HG03439 (cell line): ENCODE measurements around the gene NHS.
A peak's percentile ranks its signal among the peaks of the same experiment; 100 is the strongest.
"Not testable (repeated sequence)": the region's sequence is repeated elsewhere in the genome, so short reads cannot be mapped to it uniquely, and the experiment has no call there.

ENCODE experiments used
- ATAC-seq: cut with Tn5 transposase; IDR thresholded peaks from one replicate; pipeline ENCODE4 v1.9.1; 2021; ENCODE audit warnings: mild to moderate bottlenecking, moderate library complexity; ENCODE audit not compliant: unreplicated experiment

Gene NHS

GRCh38 chrX:17544821-17545220 lies 169.8 kb downstream of the NHS start:
- no peak for ATAC-seq

- no peak for ATAC-seq
These were observed 171.4 kb downstream of the NHS start for GRCh38 chrX:17546356-17546755.

DNA sequence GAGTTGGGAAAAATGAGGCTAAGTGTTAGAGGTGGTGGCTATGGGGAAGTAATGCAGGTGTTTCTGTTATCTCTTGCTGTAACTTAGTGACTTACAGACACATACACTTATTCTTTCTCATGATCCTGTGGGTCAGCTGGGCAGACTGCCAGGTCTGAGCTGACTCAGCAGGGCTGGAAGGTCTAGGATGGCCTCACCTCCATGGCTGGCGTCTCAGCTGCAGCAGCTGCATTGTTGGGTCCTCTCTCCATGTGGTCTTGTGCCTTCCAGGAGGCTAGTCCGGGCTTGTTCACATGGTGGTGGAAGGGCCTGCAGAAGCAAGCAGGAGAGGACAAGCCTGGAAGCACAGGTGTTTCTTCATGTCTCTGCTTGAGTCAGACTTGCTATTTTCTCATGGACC lies 172.7 kb downstream of the NHS start:
- peak; percentile 88 for ATAC-seq

- no peak for ATAC-seq
These were observed 174.2 kb downstream of the NHS start for GRCh38 chrX:17549107-17549651.

DNA sequence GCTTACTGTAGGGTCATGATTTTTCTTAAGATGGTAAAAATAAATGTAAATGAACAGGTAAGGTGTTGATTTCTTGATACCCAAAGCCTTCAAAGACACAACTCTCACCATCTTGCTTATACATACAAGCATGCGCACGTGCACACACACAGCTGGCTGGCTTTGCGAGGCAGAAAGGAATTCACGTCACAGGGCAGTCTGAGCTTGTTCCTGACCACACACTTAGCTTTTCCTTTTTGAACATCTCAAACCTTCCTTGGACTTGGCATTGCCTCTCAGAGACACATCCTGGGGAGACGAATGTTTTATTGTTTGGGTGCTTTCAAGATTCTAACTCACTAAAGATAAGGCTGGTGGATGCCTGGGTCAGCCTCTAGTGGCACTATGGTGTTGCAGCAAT lies 175.0 kb downstream of the NHS start:
- no peak for ATAC-seq

DNA sequence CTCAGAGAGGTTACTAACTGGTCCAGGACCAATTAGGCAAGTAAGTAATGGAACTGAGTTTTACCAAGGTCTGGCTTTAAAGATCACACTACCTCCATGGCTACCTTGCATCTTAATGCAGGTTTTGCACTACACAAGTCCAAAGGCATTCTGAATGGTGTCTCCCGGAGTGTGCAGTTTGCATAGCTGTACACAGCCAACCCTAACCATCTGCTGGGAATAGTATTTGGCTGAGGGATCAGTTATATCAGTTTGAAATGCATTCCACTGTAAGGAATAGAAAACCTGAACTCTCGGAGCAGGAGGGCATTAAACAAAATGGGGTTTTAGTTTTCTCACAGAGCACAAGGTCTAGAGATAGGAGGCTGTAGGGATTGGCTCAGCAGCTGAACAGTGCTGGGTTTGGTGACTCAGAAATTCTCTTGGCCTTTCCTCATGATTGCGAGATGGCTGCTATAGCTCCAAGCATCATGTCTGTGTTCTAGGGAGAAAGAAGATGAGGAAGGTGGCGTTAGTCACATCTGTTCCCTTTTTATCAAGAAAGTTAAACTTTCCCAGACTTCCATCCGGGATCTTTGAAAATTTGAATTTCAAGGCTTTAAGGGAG lies 177.1 kb downstream of the NHS start:
- ATAC-seq = no peak

GRCh38 chrX:17553469-17553868 lies 178.5 kb downstream of the NHS start:
- ATAC-seq = no peak

DNA sequence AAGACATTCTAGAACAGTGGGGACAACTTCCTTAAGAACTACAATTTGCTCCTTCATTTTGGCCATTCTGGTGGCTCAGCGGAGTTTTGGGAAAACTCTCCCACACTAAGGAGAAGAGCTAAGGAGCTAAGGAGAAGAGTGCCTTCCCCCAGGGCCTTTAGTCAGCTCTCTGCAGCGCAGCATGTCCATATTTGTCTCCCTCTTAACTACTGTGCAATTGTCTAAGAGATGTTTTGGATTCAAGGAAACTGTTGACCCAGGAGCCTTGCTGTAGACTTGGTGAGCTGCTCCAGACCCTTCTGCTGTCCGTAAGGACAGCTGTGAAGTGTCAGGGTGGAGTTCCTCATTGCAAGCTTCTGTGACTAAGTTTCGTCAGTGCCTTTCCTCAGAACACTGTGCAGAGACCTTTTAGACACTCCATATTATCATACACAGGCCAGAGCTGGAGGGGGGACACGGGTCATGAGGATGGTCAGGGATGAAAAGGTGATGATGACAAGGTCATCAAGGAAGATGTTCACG lies 179.0 kb downstream of the NHS start:
- no peak for ATAC-seq

DNA sequence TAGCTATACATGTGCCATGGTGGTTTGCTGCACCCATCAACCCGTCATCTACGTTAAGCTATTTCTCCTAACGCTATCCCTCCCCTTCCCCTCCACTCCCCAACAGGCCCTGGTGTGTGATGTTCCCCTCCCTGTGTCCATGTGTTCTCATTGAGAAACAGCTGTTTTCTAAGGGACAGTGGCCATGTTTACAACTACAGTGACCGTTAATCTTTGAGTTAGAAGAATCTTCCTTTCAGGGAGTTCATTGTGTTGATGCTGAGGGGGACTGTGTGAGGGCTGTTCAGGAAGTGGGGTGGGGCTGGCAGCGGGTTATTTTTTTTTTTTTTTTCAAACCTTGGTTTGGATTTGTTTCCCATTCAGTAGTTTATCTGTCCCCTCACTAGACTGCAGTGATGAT lies 179.9 kb downstream of the NHS start:
- no peak for ATAC-seq

DNA sequence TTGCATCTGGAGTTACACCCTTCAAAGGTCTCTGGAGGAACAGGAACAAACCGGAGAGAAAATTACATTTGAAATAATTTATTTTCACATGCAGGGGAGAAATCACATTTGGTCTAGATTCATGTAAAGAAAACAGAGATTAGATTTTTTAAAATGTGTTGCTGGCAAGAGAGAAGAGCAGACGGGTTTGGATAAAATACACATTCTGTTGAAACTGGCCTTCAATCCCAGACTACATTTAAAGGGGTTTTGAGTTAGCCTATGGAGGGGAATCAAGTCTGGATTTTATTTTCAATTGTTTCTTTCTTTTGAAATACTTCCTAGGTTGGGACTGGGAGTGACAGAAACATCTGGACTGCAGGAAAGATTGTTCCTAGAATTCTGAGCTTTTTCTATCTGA lies 180.8 kb downstream of the NHS start:
- no peak for ATAC-seq

DNA sequence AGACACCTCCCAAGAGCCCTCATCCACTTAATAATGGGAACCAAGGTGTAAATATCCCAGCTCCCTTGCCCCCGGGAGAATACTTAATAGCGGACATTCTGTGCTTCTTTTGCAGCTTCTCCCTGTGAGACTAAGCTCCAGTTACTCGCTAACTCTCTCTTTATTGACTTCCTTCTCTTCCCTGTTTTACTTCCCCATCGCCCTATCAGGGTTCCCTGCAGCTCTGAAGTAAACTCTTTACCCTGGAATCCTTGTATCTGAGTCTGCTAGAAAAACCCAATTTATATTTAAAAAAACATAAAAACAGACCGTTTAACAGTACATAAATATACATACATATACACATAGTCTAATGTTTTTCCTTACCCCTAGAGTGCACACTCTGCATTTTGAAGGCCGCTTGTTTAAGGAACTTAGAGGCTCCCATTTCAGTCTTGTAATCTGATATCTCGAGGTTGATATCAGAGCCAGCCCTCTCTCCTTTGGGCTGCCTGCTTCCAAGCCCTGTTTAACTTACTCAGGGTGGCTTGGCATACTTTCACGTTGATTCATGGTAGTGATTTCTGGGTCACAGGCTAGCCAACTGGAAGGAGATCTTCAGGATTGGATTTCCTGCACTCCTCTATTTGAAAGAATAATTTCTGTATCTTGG lies 184.9 kb downstream of the NHS start:
- no peak for ATAC-seq

- ATAC-seq = no peak
These were observed 185.4 kb downstream of the NHS start for GRCh38 chrX:17560385-17560784.

DNA sequence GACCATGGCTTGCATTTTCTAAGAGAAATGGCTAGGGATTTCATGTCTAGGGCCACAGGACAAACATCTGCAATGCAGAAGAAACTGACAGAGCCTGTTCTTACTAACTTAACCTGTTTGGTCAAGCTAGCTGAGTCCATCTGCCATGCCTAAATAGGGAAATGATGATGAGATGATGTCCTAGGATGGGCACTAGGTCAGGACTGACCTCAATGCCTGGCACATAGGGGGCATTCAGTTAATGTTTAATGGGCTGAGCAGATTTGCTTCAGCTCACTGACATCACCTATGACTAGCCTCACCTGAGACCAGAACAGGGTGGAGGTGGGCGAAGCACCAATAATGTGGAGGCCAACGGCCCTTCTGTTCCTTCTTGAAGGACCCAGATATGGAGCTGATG lies 188.1 kb downstream of the NHS start:
- no peak for ATAC-seq

DNA sequence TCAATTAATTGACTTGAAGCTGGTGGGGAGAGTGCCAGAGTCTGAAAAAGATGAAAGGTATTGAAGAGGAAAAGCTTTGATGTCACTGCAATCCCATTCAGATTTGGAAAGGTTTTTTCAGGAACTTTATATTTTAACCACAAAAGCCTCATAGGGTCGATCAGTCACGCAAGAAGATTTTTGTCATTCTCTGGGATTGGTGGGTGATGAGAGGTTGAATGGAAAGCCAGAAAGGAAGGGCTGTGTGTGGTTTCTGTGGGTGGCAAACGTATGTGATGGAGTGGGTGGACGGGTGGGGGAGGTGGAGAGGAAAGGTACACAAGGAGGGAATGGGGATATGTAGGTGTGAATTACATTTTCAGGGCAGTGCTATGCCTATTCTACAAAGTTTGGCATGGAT lies 188.5 kb downstream of the NHS start:
- ATAC-seq = no peak

DNA sequence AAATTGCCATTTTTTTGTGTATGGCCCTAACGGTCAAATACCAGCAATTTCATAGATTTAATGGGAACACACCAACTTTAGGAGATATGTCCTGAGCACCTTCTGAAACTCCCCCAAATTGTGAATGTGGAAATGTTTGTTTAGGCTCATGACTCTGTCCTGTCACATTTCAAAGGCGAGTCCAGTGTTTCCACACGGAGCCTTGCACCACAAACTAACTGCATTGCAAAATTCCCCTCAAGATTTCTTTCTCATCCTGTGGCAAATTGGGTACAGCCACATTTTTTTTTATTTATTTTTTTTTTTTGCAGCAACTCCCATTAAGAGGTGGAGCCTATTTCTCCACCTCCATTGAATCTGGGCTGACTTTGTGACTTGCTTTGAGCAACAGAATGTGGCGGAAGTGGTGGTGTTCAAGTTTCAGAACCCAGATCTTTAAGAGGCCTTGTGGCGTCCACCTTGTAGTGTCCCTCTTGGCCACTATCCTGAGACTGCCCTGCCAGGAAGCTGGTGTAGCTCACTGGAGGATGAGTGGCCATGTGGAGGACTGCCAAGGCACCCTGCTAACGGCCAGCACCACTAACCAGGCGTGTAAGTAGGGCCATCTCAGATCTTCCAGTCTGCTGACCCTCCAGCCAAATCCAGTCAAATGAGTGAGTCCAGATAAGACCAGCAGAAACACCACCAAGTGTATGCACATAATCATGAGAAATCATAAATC lies 189.8 kb downstream of the NHS start:
- ATAC-seq = no peak

DNA sequence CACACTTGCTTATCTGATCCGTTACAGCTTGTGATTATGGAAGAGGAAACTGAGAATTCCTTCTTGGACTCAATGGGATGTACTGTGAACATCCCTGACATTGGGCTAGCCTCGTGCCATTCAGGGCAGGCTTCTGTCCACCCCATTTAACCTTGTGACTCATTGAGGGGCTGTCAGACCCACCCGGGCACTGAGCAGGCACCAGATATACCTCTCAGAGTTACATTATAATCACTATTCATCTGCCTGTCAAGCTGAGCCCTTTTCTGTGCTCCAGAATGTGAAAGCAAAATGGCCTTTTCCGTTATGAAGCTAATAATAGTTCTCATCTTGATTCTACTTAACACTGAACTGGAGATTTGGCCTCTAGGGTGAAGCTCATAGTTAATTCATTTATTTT lies 191.7 kb downstream of the NHS start:
- no peak for ATAC-seq

DNA sequence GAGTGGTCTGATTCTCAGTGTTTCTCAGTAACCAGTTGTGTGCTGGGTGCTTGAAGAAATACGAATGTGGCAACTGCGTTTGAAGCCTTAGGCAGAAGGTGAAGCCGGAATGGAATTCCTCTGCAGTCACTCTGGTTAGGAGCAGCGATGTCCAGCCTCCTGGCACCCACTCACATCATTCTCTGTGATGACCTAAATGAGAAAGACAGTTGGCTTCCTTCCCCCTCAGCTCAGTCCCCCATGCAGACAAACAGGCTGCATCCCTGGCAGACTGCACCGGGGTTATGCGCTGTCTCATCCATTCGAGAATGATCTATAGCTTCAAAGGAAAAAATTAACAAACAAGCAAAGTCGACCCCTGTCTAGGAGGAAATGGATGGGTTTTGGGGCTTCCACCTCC lies 192.2 kb downstream of the NHS start:
- ATAC-seq = no peak

- no peak for ATAC-seq
These were observed 192.8 kb downstream of the NHS start for GRCh38 chrX:17567821-17568220.

- ATAC-seq = not testable (repeated sequence)
These were observed 193.8 kb downstream of the NHS start for GRCh38 chrX:17568804-17569203.

- no peak for ATAC-seq
These were observed 204.0 kb downstream of the NHS start for GRCh38 chrX:17579026-17579425.

- no peak for ATAC-seq
These were observed 205.6 kb downstream of the NHS start for GRCh38 chrX:17580539-17581152.
